ENCODE data around the gene SYT3.

SYT3 gene

GRCh38 chr19:50677636-50678035 is 38.0 kb upstream of the SYT3 start:
- Histone ChIP-seq H3K23ac (ENCODE audit: low read length) (no peak overlapping the region), H3K27me3 (ENCODE audit: insufficient read depth, low read length, poor library complexity) (peaks cover 7% of the 10 kb centered on the region), H3K4ac (ENCODE audit: low read depth, low read length) (no peak overlapping the region), H3K56ac (ENCODE audit: low read length) (no peak overlapping the region), H3K9ac (ENCODE audit: low read length) (no peak overlapping the region), H2BK5ac (ENCODE audit: low read length) (no peak overlapping the region), H3K79me1 (ENCODE audit: low read length) (no peaks in the 10 kb centered on the region), H3K4me1 (ENCODE audit: control insufficient read depth, low read depth, low read length) (no peaks in the 10 kb centered on the region), H3K4me3 (ENCODE audit: low read length) (no peak overlapping the region), H3K18ac (ENCODE audit: low read length) (no peak overlapping the region), H3K27ac (ENCODE audit: low read depth, low read length) (no peak overlapping the region), H3K4me2 (ENCODE audit: low read length) (no peak overlapping the region), H4K8ac (ENCODE audit: low read depth, low read length) (no peak overlapping the region), H4K5ac (ENCODE audit: low read length) (no peak overlapping the region), H2BK15ac (replicated peaks; ENCODE audit: low read depth) (no peak overlapping the region), H2AK5ac (ENCODE audit: low read length) (no peak overlapping the region), H3K36me3 (ENCODE audit: control insufficient read depth, insufficient read depth, low read length) (no peaks in the 10 kb centered on the region), H3K79me2 (ENCODE audit: control insufficient read depth, insufficient read depth, low read length) (no peaks in the 10 kb centered on the region), H2BK120ac (ENCODE audit: low read depth, low read length) (no peak overlapping the region)
- WGBS (ENCODE audit: extremely low coverage, insufficient coverage, low lambda C conversion rate) = no CpG with 5 or more reads among the region's 5 CpGs
- DNase-seq = no peak

GRCh38 chr19:50676625-50677197 is 37.0 kb upstream of the SYT3 start:
- no peak for DNase-seq
- H2BK120ac ChIP-seq (ENCODE audit: low read depth, low read length) = no peak overlapping the region
- H4K5ac ChIP-seq (ENCODE audit: low read length) = no peak overlapping the region
- H3K36me3 ChIP-seq (ENCODE audit: control insufficient read depth, insufficient read depth, low read length) = no peaks in the 10 kb centered on the region
- H4K8ac ChIP-seq (ENCODE audit: low read depth, low read length) = no peak overlapping the region
- WGBS (ENCODE audit: extremely low coverage, insufficient coverage, low lambda C conversion rate) = no CpG with 5 or more reads among the region's 1 CpG
- no peak overlapping the region for H3K4me3 ChIP-seq (ENCODE audit: low read length)
- no peaks in the 10 kb centered on the region for H3K4me1 ChIP-seq (ENCODE audit: control insufficient read depth, low read depth, low read length)
- no peak overlapping the region for H2BK15ac ChIP-seq (replicated peaks; ENCODE audit: low read depth)
- H3K79me2 ChIP-seq (ENCODE audit: control insufficient read depth, insufficient read depth, low read length) = no peaks in the 10 kb centered on the region
- H3K27me3 ChIP-seq (ENCODE audit: insufficient read depth, low read length, poor library complexity) = peaks cover 7% of the 10 kb centered on the region
- H3K56ac ChIP-seq (ENCODE audit: low read length) = no peak overlapping the region
- no peak overlapping the region for H3K9ac ChIP-seq (ENCODE audit: low read length)
- H3K18ac ChIP-seq (ENCODE audit: low read length) = no peak overlapping the region
- no peaks in the 10 kb centered on the region for H3K79me1 ChIP-seq (ENCODE audit: low read length)
- H2BK5ac ChIP-seq (ENCODE audit: low read length) = no peak overlapping the region
- no peak overlapping the region for H3K27ac ChIP-seq (ENCODE audit: low read depth, low read length)
- H3K4me2 ChIP-seq (ENCODE audit: low read length) = no peak overlapping the region
- no peak overlapping the region for H3K4ac ChIP-seq (ENCODE audit: low read depth, low read length)
- H2AK5ac ChIP-seq (ENCODE audit: low read length) = no peak overlapping the region
- H3K23ac ChIP-seq (ENCODE audit: low read length) = no peak overlapping the region

DNA sequence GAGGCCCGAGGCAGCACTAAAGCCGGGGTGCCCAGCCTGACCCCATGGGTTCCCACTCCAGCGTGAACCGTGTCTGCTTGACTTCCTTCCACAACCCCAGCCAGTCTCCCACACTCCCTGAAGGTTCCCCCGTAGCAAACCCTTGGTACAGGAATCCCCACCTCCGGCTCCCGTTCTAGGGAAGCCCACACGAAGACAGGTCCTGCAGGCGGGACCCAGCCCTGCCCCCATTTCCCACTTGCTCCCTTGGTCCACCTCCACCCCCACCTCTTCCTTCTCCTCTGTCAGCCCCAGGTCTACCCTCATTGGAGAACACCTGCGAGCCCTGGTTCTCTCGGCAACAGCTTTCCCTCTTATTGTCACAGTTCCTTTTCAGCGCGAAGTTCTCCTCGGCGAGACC is 33.4 kb upstream of the SYT3 start:
- H4K8ac ChIP-seq (ENCODE audit: low read depth, low read length) = no peak overlapping the region
- H2BK120ac ChIP-seq (ENCODE audit: low read depth, low read length) = no peak overlapping the region
- H2BK15ac ChIP-seq (replicated peaks; ENCODE audit: low read depth) = no peak overlapping the region
- no peak overlapping the region for H3K18ac ChIP-seq (ENCODE audit: low read length)
- H3K23ac ChIP-seq (ENCODE audit: low read length) = no peak overlapping the region
- H2AK5ac ChIP-seq (ENCODE audit: low read length) = no peak overlapping the region
- H3K4me2 ChIP-seq (ENCODE audit: low read length) = no peak overlapping the region
- peaks cover 22% of the 10 kb centered on the region for H3K27me3 ChIP-seq (ENCODE audit: insufficient read depth, low read length, poor library complexity)
- no peak overlapping the region for H3K56ac ChIP-seq (ENCODE audit: low read length)
- H3K4ac ChIP-seq (ENCODE audit: low read depth, low read length) = no peak overlapping the region
- H2BK5ac ChIP-seq (ENCODE audit: low read length) = no peak overlapping the region
- no peaks in the 10 kb centered on the region for H3K79me2 ChIP-seq (ENCODE audit: control insufficient read depth, insufficient read depth, low read length)
- H3K4me3 ChIP-seq (ENCODE audit: low read length) = no peak overlapping the region
- no peak for DNase-seq
- no peaks in the 10 kb centered on the region for H3K79me1 ChIP-seq (ENCODE audit: low read length)
- no peak overlapping the region for H3K27ac ChIP-seq (ENCODE audit: low read depth, low read length)
- H3K9ac ChIP-seq (ENCODE audit: low read length) = no peak overlapping the region
- no peak overlapping the region for H4K5ac ChIP-seq (ENCODE audit: low read length)
- H3K36me3 ChIP-seq (ENCODE audit: control insufficient read depth, insufficient read depth, low read length) = no peaks in the 10 kb centered on the region
- no CpG with 5 or more reads among the region's 15 CpGs for WGBS (ENCODE audit: extremely low coverage, insufficient coverage, low lambda C conversion rate)
- no peaks in the 10 kb centered on the region for H3K4me1 ChIP-seq (ENCODE audit: control insufficient read depth, low read depth, low read length)

GRCh38 chr19:50670102-50670380 is 30.4 kb upstream of the SYT3 start:
- H3K18ac ChIP-seq (ENCODE audit: low read length) = no peak overlapping the region
- H3K4me2 ChIP-seq (ENCODE audit: low read length) = no peak overlapping the region
- no peak overlapping the region for H3K23ac ChIP-seq (ENCODE audit: low read length)
- no peaks in the 10 kb centered on the region for H3K79me2 ChIP-seq (ENCODE audit: control insufficient read depth, insufficient read depth, low read length)
- H2BK120ac ChIP-seq (ENCODE audit: low read depth, low read length) = no peak overlapping the region
- H3K56ac ChIP-seq (ENCODE audit: low read length) = no peak overlapping the region
- no peaks in the 10 kb centered on the region for H3K36me3 ChIP-seq (ENCODE audit: control insufficient read depth, insufficient read depth, low read length)
- H2BK5ac ChIP-seq (ENCODE audit: low read length) = no peak overlapping the region
- no peak overlapping the region for H3K4me3 ChIP-seq (ENCODE audit: low read length)
- H3K4me1 ChIP-seq (ENCODE audit: control insufficient read depth, low read depth, low read length) = no peaks in the 10 kb centered on the region
- no peak overlapping the region for H3K27ac ChIP-seq (ENCODE audit: low read depth, low read length)
- H3K4ac ChIP-seq (ENCODE audit: low read depth, low read length) = no peak overlapping the region
- no peak overlapping the region for H4K5ac ChIP-seq (ENCODE audit: low read length)
- H2BK15ac ChIP-seq (replicated peaks; ENCODE audit: low read depth) = no peak overlapping the region
- H3K9ac ChIP-seq (ENCODE audit: low read length) = no peak overlapping the region
- H3K79me1 ChIP-seq (ENCODE audit: low read length) = no peaks in the 10 kb centered on the region
- WGBS (ENCODE audit: extremely low coverage, insufficient coverage, low lambda C conversion rate) = no CpG with 5 or more reads among the region's 5 CpGs
- no peak overlapping the region for H4K8ac ChIP-seq (ENCODE audit: low read depth, low read length)
- peaks cover 41% of the 10 kb centered on the region for H3K27me3 ChIP-seq (ENCODE audit: insufficient read depth, low read length, poor library complexity)
- DNase-seq = no peak
- H2AK5ac ChIP-seq (ENCODE audit: low read length) = no peak overlapping the region

DNA sequence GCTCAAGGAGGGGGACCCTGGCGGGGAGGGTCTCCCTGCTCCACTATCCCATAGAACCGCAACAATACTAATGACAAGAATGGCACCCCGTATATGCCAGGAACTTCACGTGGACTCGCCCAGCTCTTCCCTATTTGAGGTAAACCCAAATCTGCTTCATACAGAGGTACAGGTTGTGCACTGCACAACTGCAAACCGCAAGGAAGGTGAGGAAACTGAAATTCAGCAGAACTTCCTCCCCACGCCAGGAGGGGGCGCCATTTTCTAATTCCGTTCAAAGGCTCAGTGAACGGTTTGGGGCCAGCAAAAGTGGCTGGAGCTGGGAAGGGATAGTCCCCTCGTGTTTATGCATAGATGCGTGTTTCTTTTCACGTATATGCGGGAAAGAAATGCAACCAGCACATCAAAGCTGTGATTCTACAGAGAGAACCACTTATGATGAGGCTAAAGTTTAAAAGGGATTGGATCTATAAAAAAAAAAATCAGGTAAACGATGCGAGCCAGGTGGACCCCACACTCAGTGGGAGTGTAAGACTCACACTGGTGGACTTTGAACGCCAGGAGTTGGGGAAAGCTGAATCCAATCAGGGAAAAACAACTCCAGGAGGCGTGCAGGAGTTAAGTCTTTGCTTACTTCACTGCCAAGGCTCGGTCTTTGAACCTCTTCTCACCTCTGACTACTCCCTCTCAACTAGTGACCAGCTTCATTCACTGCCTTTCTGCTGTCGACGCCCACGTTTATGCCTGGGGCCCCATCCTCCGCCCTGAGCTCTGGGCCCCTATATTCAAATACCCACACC is 29.8 kb upstream of the SYT3 start:
- Histone ChIP-seq H2AK5ac (ENCODE audit: low read length) (no peak overlapping the region), H3K18ac (ENCODE audit: low read length) (no peak overlapping the region), H3K9ac (ENCODE audit: low read length) (no peak overlapping the region), H3K79me1 (ENCODE audit: low read length) (no peaks in the 10 kb centered on the region), H3K27me3 (ENCODE audit: insufficient read depth, low read length, poor library complexity) (peaks cover 41% of the 10 kb centered on the region), H3K23ac (ENCODE audit: low read length) (no peak overlapping the region), H4K5ac (ENCODE audit: low read length) (no peak overlapping the region), H3K27ac (ENCODE audit: low read depth, low read length) (no peak overlapping the region), H3K4me3 (ENCODE audit: low read length) (no peak overlapping the region), H3K56ac (ENCODE audit: low read length) (no peak overlapping the region), H3K79me2 (ENCODE audit: control insufficient read depth, insufficient read depth, low read length) (no peaks in the 10 kb centered on the region), H2BK120ac (ENCODE audit: low read depth, low read length) (no peak overlapping the region), H3K4me2 (ENCODE audit: low read length) (no peak overlapping the region), H3K4me1 (ENCODE audit: control insufficient read depth, low read depth, low read length) (no peaks in the 10 kb centered on the region), H3K4ac (ENCODE audit: low read depth, low read length) (no peak overlapping the region), H2BK5ac (ENCODE audit: low read length) (no peak overlapping the region), H4K8ac (ENCODE audit: low read depth, low read length) (no peak overlapping the region), H3K36me3 (ENCODE audit: control insufficient read depth, insufficient read depth, low read length) (no peaks in the 10 kb centered on the region), H2BK15ac (replicated peaks; ENCODE audit: low read depth) (no peak overlapping the region)
- no peak for DNase-seq
- no CpG with 5 or more reads among the region's 23 CpGs for WGBS (ENCODE audit: extremely low coverage, insufficient coverage, low lambda C conversion rate)

DNA sequence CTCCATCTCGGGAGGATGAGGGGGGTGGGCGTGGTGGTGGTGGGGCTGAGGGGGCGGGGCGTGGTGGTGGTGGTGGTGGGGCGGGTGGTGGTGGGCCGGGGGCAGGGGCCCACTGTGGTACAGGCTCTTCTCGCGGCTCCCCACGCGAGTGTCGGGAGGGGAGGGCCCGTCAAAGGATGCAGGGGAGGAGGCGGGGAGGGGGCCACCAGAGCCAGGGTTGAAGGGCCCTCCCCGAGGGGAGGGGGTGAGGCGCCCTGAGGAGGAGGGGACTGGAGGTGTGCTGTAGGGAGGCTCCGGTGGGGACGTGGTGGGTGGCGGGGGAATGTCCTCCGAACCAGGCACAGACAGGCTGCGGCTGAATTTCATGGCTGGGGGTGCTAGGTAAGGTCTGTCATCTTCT is 29.2 kb upstream of the SYT3 start:
- Histone ChIP-seq H3K79me2 (ENCODE audit: control insufficient read depth, insufficient read depth, low read length) (no peaks in the 10 kb centered on the region), H3K36me3 (ENCODE audit: control insufficient read depth, insufficient read depth, low read length) (no peaks in the 10 kb centered on the region), H3K4me1 (ENCODE audit: control insufficient read depth, low read depth, low read length) (no peaks in the 10 kb centered on the region), H4K5ac (ENCODE audit: low read length) (no peak overlapping the region), H3K18ac (ENCODE audit: low read length) (no peak overlapping the region), H2BK120ac (ENCODE audit: low read depth, low read length) (no peak overlapping the region), H3K56ac (ENCODE audit: low read length) (no peak overlapping the region), H3K4me2 (ENCODE audit: low read length) (no peak overlapping the region), H2BK15ac (replicated peaks; ENCODE audit: low read depth) (no peak overlapping the region), H3K27ac (ENCODE audit: low read depth, low read length) (no peak overlapping the region), H3K4me3 (ENCODE audit: low read length) (no peak overlapping the region), H4K8ac (ENCODE audit: low read depth, low read length) (no peak overlapping the region), H2BK5ac (ENCODE audit: low read length) (no peak overlapping the region), H3K4ac (ENCODE audit: low read depth, low read length) (no peak overlapping the region), H2AK5ac (ENCODE audit: low read length) (no peak overlapping the region), H3K27me3 (ENCODE audit: insufficient read depth, low read length, poor library complexity) (peaks cover 39% of the 10 kb centered on the region), H3K9ac (ENCODE audit: low read length) (no peak overlapping the region), H3K79me1 (ENCODE audit: low read length) (no peaks in the 10 kb centered on the region), H3K23ac (ENCODE audit: low read length) (no peak overlapping the region)
- no CpG with 5 or more reads among the region's 20 CpGs for WGBS (ENCODE audit: extremely low coverage, insufficient coverage, low lambda C conversion rate)
- DNase-seq = no peak

Data from mesendoderm (in vitro differentiated cells).